NK-92 treated with Interleukin-12 subunit alpha and Interleukin-12 subunit beta, amount 100 ng/mL, for 24 hours (cell line): ENCODE results near the gene SEC61B.

Source experiments
- DNase-seq: peaks from one replicate; lab custom pipeline; 2025; lab: John Stamatoyannopoulos, UW

Gene SEC61B

GRCh38 chr9:99221621-99222415 lies at the start of gene SEC61B, which contains the start of gene ALG2:
Gene SEC61B, plus strand, starts transcription at chr9:99222282. Its CDS starts 82 bp downstream, at chr9:99222364.
Gene ALG2, minus strand, starts transcription at chr9:99221942. Its CDS starts 48 bp downstream, at chr9:99221894.
- peak; percentile 83 for DNase-seq

GRCh38 chr9:99173570-99174504 lies 48.2 kb upstream of the SEC61B start:
- DNase-seq: no peak

GRCh38 chr9:99176527-99177013 lies 45.5 kb upstream of the SEC61B start:
- DNase-seq: no peak

DNA sequence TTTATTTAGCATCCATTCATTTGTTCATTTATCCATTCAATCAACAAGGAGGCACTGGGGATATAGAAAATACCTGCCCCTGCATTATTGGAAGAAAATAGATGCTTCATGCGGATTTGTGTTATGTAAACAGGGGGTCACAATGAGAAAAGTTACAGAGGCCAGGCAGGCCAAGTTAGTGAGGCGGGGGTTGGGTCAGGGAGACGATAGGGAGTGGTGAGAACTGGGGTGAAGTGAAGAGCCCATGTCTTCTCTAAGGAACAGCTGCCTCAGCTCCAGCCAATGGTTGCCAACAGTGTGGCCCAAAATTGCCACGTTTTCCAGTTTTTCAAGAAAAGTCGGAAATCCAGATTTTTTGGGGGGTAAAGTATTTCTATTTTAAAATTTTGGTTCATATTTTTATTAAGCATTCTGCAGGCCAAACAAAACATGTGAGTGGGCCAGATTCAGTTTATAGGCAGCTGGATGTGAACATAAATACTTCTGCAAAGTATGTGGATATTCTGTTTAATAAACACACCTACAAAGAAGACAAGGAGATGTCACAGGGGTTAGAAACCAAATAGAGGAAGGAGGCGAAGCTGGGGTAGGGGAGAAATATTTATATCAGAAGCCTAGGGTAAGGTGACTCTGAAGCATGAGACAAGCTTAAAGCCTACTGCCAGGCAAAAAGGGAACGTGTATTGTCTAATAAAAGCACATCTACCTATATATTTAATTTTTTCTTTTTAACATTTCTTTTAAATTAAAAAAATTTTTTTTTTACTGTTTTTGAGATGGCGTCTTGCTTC lies 44.3 kb upstream of the SEC61B start:
- DNase-seq: no peak

GRCh38 chr9:99178912-99179872 lies 42.9 kb upstream of the SEC61B start:
- DNase-seq: no peak

DNA sequence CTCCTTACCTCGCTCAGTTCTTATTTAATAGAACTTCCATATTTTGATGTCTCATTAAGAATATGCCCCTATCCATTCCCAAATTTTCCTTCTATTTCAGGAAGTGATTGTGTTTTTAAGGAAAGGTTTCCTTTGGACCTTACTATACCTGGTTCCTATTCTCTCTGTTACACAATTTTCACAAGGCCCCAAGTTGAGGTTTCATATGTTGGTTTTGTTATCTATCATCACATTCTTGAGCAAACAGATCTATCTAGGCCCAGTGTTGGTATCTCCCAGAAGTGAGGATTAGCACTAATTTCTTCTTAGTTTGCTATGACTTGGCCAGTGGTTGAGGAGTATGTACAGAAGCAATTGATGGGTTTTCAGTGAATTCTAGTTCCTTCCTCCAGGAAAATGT lies 41.9 kb upstream of the SEC61B start:
- no peak for DNase-seq

DNA sequence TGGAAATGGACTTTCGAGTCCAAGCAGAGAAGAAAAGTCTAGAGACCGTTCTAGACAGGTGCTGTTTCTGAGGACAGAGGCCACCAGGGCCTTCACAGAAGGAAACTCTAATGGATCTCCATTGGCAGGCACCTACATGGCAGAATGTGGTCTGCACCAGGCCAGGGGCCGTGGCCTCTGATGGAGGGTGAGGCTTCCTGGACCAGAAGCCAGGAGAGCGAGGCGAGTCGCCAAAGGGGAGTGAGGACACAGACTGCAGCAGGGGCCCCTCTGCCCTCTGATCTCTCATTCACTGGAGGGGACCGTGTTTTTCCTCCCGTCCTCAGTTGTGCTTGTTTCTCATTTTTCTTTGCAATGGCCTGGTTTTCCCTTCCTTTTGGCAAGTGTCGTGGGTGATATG lies 41.4 kb upstream of the SEC61B start:
- DNase-seq: no peak

- no peak for DNase-seq
Measured at GRCh38 chr9:99181206-99181605, 40.9 kb upstream of the SEC61B start.

- DNase-seq: no peak
Measured at GRCh38 chr9:99181621-99182020, 40.5 kb upstream of the SEC61B start.

DNA sequence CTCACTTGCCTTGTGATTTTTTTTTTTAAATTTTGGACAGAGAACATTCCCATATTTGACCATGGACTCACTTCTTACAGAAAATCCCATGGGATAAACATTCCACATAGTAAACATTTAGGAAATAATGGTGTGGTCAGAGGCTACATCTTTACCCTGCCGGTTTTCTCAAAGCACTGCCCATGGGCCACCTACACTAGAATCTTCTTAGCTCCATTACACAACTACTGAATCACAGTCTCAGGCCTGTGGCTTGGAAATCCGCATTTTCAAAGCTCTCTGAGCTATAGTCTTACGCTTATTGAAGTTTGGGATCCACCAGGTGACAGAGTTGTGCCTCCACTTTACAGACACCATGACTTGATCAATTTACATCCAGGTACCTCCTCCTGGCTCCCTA lies 39.7 kb upstream of the SEC61B start:
- no peak for DNase-seq

DNA sequence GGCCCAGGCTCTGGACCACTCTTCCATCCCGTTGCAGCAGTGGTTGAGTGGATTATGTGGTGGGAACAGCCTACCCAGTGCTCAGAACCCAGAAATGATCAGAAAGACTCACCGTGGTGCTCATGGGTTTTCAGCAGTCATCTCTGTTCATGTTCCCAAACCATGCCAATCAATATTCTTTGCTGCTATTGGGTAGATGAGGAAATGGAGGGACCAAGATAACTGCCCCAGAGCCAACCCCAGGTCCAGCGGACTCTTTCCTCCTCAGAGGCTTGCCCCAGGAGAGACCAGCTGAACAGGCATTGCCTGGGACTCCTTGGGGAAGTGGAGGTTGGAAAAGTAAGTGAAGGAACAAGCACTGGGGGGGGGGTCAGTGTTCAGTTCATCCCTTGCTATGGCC lies 38.5 kb upstream of the SEC61B start:
- DNase-seq: no peak

GRCh38 chr9:99184110-99184474 lies 38.0 kb upstream of the SEC61B start:
- DNase-seq: no peak

GRCh38 chr9:99184475-99185347 lies 37.4 kb upstream of the SEC61B start:
- peak; percentile 28 for DNase-seq

DNA sequence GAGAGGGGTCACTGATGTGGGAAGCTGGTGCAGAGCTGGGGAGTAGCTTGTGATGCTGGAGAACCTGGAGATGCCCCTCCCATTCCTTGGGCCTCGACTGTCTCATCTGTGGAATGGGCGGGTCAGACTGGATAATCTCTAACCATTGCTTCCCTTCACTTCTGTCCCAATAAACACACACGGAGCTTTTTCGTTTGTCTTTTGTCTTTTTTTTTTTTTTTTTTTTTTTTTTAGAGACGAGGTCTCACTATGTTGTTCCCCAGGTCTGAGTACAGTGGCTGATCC lies 36.8 kb upstream of the SEC61B start:
- DNase-seq: no peak

- DNase-seq: no peak
Measured at GRCh38 chr9:99185934-99186333, 36.1 kb upstream of the SEC61B start.

DNA sequence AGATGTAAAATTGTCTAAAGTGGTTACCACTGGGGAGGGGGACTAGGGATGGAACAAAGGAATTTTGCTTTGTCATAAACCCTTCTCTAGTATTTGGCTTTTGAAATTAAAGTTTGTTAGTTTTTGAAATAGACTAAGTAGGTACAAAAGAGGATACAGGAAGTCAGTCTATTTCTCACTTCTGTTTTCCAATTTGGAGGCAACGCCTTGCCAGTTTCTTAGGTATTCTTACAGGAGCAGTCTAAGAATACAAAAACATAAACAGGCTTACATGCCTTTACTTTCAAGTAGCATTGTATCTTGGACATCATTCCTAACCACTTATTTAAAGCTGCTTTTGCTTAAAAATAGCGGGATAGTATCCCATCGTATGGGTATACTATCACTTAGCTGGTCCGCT lies 34.8 kb upstream of the SEC61B start:
- DNase-seq: no peak

DNA sequence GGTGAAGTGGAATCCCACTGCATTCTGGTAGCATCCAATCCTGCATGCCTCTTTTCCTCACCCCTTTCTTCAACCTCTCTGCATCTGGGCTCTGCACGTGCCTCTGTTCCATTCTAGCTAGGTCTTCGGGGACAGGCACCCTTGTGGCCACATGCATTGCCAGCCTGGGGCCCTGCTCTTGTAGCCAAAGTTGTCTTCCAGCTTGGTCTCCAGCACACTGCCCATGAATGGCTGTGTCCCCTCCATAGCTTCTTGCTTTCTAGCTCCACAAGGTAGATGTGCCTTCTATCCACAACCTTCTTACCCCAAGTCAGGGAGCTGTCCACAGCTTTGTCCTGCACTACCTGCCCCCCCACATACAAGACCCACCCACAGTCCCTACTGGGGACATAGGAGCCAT lies 32.9 kb upstream of the SEC61B start:
- DNase-seq: no peak

GRCh38 chr9:99189887-99190596 lies 32.0 kb upstream of the SEC61B start:
- no peak for DNase-seq

GRCh38 chr9:99190597-99191283 lies 31.3 kb upstream of the SEC61B start:
- no peak for DNase-seq
